GM18511 (cell line): ENCODE results near the gene GLB1L3.
"Not testable (repeated sequence)": the region's sequence is repeated elsewhere in the genome, so short reads cannot be mapped to it uniquely, and the experiment has no call there.

Experiments
- ATAC-seq: cut with Tn5 transposase; IDR thresholded peaks from one replicate; pipeline ENCODE4 v1.9.1; 2021; ENCODE audit warnings: mild to moderate bottlenecking, moderate library complexity; ENCODE audit not compliant: unreplicated experiment

Gene GLB1L3

DNA sequence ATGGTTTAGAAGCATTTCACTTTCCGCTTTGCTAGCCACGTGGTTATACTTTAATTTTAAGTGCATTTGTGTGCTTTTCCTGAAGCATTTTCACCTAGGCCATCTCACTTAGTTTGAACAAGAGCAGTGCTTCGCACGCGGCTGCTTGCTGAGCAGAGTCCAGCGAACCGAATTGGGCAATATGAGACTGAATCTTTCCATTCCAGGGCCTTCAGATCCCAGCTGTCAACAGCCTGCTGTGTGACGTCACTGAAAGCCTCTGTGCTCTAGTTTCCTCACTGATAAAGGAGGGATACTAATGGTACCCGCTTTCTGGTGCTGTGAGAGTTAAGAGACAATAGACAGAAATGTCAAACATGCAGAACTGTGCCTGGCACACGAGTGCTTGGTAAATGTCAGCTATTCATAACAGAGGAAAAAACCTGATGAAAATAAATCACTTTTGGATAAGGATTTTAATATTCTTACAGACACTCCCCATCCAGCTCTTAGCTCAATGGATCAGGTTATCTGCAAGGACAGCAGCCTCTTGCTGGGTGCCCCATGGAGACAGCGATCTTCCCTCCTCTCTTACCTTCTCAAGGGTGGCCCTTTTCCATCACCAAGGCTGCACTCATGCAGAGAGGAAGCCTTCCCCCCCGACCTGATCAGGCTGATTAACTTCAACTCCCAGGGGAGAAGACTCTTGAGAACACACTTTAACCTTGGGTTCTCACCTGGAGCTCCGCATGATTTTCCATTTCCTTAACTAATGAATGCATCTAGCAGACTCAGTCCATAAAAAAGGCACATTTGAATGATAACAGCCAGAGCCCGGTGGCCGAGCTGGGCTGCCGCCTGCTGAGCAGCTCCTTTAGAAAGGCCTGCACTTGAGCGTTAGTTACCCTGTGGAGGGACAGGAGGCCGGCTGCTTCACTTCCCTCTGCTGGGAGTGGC lies 3.5 kb upstream of the GLB1L3 start:
- no peak for ATAC-seq

DNA sequence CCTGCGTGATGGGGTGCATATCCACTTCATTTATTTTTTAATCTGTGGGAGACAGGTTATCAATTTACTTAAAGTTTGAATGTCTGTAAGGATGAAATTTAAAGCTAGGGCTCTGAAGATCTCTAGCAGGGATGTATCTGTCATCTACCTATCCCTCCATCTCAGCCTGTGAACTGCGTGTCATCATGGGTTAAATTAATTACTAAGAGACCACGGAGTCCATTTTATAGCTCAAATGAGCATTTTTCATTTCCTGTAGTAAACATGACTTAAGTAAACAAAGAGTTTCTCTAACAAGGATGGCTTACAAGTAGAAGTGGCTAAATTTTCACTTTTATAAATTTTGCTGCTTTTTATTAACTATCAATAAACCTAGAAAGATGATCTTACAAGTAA lies 2.9 kb upstream of the GLB1L3 start:
- no peak for ATAC-seq

DNA sequence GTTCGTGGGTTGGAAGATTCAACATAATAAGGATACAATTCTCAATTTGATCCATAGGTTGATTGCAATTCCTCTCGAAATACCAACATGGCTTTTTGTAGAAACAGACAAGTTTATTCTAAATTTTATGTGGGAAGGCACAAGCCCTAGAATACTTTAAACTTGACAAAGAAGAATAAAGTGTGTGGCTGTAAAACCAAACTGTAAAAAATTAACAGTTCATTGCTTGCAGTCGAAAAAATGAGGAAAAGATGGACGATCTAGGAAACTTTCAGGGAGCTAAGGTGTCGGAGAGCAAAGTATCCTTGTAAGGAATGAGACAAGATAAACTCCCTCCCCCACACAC lies 1.0 kb upstream of the GLB1L3 start:
- ATAC-seq = no peak

DNA sequence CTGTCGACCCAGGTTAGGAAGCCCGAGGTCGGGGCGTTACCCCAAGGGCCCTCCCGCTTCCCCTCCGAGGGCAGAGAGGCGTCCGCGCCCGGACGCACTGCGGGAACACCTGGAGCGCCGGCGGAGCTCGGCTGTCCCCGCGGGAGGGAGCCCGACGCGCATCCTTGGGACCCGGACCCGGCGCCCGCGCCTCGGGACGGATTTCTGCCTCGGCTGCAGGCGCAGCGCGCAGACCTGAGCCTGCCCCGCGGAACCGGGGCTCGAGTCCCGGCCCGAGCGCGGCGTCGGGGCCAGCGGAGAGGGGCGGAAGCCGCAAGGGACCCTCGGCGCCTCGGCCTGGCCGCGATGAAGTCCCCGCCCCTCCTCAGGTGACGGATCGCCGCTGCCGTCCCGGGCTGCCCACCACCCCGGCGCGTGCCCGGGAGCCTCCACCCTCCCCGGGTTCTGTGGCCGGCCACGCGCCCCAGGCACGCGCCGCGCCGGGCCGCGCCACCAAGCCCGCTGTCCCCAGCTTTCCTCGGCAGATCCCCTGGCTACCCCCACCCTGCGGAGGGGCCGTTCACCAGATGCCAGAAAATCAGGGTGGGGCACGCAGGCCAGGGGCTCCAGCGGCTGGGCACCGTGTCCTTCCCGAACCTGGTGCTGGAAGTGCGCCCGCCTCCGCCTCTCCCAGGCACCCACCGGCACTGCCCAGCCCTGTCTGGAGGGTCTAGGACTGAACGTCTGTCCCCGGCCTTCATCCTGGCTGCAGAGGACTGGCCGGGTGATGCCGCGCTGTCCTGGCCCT lies 410 bp downstream of the GLB1L3 start:
- peak; percentile 24 for ATAC-seq

DNA sequence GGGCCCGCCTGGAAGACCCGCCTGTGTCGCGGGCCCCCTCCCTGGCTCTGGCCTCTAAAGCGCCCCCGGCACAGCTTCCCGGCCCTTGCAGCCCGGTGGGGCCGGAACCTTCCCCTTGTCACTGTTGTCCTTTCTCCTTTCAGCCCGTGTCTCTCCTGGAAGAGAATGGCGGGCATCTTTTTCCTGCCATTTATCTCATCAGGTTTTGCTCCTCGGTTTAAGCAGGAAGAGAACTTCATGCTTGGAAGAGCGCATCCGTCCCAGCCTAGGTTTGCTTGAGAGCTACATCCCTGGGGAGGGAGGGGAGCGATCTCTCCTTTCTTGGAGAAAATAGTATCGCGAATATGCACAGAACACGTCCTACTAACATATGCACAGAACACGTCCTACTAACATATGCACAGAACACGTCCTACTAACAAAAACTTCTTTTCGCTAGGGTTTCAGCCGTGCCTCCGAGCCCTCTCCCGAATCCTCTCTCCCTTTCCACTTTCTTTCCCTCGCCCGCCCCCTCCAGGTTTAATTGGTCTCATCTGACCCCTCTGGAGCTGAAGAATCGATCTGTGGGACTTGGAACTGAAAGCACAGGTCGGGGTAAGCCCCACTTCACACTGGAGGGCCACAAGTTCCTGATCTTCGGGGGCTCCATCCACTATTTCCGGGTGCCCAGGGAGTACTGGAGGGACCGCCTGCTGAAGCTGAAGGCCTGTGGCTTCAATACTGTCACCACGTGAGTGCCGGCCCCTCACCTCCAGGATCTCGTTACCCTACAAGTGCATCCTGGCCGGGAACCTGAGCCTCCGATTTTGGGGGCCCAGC lies 1.2 kb downstream of the GLB1L3 start:
- ATAC-seq = no peak

DNA sequence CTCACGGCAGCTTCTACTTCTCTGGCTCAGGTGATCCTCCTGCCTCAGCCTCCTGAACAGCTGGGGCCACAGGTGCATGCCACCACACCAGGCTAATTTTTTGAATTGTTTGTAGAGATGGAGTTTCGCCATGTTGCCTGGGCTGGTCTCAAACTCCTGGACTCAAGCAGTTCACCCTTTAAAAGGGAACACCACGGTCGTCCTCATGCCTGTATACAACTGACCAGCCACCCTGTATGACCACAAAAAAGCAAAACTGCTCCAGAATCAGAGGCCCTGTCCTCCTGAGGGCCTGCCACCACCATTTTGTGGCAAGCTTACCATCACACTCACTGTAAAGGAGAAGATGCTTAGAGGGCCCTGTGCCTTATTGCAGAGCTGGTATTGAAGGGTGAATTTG lies 2.2 kb downstream of the GLB1L3 start:
- ATAC-seq = no peak

DNA sequence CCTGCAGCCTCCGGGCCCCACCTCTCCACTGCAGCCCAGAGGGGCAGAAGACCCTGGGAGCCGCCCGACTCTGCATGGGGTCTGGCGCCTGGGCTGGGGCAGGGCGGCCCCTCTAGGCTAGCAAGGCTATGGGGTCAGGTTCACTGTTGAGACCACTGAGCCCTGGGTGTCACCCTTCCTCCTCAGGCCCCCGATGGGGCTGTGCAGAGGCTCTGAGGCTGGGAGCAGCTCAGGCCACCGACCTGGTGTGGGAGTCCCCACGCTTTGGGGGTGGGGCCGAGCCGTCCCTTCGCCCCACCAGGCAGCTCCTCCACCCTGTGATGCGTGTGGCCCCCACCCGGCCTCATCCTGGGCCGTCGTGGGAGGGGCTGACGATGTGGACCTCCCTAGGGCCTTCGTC lies 5.5 kb downstream of the GLB1L3 start:
- not testable (repeated sequence) for ATAC-seq

DNA sequence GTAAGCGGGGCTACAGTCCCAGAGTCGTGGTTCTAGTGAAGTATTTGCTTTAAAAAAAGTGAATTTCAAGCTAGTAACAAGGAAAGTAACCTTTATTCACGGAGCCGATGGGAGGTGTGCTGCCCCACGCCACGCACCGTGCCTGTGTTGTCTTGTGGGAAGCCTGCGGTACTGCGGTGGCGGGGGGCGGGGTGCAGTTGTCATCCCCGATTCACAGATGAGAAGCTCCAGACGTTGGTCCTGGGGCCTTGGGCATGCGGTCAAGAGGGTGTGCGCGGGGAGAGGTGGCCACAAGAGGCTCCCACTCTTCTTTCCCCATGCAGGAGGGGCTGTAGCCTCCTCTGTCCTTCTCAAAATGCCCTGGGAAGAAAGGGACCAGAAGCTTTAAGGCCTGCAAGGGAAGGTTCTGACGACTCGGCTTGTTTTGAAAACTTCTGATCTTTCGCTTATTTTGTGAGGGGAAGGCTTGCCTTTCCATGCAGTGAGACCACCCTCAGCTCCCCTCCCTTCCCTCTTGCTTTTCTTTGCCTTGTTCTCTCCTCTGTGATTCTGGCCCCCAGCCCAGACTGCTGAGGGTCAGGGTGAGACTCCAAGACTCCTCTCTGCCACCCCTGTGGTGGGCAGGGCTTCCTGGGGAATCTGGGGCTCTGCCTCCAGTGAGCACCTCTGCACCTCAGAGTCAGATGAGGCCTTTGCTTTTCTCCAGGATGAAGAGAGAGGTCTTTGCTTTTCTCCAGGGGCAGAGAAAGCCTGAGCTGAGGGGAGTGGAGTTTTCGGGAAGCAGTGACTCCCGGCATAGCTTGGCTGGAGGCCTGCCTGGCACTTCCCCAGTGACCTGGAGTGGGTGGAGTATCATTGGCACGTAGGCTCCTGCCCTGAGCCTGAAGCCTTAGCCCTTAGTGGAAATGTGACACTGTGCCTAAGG lies 6.2 kb downstream of the GLB1L3 start:
- no peak for ATAC-seq

DNA sequence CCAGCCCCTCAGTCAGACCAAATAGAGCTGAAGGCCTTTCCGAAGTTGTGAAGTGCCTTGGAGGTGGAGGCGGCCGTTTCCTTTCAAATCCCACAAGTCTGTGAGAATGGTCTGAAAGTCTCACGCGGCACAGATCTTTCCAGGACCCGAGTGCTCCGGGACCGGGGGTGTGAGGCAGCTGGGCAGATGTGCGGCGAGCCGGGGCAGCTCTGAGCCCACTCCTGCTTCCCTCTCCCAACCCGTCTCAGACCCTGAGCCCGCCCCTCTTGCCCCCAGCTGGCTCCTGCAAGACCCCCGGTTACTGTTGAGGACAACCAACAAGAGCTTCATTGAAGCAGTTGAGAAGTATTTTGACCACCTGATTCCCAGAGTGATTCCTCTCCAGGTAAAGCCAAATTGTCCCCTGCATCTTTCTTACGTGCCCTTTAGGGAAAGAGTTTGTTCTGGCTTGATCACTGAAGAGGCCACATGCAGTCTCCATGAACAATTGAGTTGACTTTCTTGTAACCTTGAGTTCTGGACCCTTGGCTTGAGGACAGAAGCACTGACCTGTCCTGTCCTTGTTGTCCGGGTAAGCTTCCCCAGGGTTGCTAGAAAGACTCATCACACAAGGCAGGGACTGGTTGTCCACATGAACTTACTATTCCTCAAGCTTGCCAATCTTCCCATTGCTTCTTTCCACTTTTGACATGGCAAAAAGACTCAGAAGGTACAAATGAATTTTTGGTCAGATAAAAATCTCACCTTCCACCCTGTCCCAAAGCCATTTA lies 7.5 kb downstream of the GLB1L3 start:
- no peak for ATAC-seq

DNA sequence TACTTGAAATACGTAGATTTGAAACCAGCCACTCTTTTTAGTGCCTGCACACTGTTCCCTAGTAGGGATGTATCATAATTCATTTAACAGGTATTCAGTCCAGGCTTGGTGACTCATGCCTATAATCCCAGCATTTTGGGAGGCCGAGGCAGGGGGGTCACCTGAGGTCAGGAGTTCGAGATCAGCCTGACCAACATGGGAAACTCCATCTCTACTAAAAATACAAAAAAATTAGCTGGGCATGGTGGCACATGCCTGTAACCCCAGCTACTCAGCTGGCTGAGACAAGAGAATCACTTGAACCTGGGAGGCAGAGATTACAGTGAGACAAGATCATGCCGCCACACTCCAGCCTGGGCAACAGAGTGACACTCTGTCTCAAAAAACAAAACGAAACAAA lies 8.2 kb downstream of the GLB1L3 start:
- ATAC-seq = not testable (repeated sequence)

DNA sequence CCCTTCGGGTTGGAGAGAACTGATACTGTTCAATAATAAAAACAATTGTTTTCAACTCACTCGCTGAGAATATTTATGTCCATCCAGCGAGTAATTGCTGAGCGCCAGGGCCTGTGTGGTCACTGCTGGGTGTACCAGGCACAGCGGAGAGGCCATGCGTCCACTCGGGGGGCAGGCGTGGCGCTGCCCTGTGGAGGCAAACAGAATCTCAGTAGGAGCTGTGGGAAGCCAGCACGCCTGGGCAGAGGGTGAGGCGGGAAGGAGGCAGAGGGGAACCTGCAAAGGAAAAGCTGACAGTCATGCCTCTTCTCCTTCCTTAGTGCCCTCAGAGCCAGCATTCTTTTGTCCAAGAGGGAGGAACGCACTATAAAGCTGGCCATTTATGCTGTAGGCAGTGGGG lies 11.4 kb downstream of the GLB1L3 start:
- ATAC-seq = no peak

DNA sequence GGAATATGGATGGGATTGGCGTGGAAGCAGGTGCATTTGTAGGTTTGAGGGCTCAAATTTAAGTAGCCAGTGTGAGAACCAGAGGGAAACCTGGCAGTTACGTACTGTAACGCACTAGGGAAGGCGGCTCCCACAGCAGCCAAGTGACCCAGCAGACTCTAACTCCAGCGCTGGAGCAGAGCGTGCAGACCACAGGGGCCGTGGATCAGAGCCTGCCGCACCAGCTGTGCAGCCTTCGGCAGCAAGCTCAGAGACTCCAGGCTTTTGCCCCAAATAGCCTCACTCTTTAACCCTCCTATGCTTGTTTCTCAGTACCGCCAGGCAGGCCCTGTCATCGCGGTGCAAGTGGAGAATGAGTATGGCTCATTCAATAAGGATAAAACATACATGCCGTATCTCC lies 12.3 kb downstream of the GLB1L3 start:
- no peak for ATAC-seq

DNA sequence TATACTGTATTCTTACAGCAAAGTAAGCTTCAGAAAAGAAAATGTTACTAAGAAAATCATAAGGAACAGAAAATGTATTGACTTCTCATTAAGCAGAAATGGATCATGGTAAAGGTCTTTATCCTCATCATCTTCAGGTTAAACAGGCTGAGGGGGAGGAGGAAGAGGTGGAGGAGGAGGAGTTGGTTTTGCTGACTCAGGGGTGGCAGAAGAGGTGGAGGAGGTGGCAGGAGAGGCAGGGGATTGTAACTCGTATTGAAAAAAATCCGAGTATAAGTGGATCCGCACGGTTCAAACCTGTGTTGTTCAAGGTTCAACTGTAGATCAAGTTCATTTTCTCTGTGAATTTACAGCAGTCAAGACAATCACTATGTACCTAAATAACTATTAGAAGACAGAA lies 13.0 kb downstream of the GLB1L3 start:
- ATAC-seq = no peak

DNA sequence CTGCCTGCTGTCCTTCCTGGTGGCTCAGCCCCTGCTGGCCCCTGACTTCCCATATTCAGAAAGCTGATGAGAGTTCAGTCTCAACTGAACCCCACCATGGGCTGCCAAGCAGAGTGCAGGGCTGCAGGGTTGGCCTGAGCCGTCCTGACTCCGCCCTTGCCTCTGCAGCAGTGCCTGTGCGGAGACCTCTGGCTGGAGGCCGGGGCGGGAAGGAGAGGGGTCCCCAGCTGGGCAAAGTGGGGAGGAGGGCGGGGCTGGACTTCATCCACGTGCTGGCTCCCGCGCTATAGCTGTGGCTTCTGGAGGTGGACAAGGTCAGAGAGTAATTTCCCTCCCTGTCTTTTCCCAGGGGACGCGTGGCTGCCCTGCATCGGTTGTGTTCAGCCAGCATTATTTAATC lies 13.6 kb downstream of the GLB1L3 start:
- ATAC-seq = no peak

DNA sequence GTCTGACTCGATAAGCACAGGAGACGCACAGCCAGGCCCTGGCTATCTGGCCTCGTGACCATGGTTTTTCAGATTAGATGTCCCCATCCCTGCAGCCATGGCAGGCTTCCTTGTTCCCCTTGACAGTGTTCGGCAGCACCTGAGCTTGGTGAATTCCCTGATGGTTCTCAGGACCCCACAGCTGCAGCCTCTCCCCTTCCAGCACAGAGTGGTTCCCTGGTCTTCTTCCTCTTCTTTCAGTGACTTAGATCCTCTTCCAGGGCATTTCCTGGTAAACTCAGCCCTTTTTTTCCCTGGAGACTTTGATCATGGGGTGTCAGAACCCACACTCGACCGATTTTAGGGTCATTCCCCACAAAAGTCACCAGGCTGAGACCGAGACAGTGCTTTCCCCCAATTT lies 14.5 kb downstream of the GLB1L3 start:
- no peak for ATAC-seq

DNA sequence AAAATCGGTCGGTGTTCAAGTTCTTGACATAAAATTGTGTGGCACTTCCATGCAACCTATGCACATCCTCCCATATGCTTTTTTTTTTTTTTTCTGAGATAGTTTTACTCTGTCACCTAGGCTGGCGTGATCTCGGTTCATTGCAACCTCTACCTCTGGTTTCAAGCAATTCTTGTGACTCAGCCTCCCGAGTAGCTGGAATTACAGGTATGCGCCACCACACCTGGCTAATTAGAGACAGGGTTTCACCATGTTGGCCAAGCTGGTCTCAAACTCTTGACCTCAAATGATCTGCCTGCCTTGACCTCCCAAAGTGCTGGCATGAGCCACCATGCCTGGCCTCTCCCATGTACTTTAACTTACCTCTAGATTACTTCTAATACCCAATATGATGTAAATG lies 15.0 kb downstream of the GLB1L3 start:
- ATAC-seq = no peak

DNA sequence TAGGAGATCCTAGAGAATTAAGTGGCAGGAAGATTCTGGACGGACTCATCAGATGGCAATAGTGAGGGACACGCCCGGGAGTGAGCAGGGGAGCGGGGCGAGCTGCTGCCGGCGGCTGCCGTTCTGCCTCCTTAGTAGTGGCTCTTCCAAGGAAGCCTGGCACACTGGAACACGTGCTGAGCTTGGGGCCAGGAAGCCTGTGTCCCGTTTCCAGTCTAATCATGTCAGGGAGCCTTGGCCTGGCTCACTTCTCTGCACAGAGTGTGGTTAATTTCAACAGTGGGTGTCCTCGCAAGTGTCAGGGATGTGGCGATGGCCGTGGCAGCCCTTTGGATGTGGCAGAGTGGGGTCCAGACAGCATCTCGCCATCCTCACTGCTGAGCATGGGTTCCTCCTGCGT lies 16.5 kb downstream of the GLB1L3 start:
- no peak for ATAC-seq

DNA sequence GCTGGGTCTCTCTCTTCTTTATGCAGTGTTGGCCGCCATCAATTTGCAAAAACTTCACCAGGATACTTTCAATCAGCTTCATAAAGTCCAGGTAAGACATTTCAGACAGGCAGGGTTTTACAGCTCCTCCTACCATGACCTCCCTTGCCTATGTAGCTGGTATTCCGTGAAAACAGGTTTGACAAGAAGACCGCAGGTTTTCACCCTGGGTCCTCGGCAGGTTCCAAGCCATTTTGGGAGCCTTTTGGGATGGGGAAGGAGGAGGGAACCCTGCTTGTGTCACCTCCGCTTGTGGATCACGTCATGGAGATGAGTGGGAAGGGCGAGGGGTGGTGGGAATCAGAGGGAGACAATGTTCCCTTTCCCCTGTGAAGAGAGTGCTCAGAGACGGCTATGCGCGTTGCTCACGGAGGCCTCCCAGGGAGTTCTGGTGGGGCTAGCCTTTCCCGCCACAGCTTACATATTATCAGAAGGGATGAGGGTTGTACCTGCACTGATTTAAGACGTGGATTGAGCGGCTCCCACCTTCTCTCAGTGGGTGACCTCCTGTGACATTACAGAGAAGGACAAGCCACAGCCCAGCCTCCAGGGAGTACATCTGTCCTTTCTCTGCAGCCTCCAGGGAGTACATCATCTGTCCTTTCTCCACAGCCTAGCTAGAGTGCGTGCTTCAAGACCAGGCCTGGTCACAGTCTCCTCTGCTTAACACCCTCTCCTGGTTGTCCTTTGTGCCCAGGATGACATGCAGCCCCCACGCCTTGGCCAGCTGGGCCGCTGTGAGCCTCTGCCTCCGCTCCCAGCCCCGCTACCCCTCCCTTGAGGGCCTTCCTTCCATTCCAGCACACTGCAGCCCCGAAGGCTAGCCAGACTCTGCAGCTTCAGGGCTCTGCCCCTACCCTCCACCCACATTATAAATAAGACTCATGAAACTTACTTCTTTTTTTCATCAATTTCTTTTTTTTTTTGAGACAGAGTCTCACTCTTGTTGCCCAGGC lies 17.2 kb downstream of the GLB1L3 start:
- ATAC-seq = no peak
